ENCODE data around the gene OR2D2.
"Not testable (repeated sequence)": the region's sequence is repeated elsewhere in the genome, so short reads cannot be mapped to it uniquely, and the experiment has no call there.

Gene OR2D2

GRCh38 chr11:6876325-6876724 is 16.0 kb downstream of the OR2D2 start, which contains the start of gene OR10A4:
Gene OR10A4 (plus strand): TSS chr11:6876625. CDS start chr11:6876648, 23 bp downstream.
- DNase-seq: no peak

DNA sequence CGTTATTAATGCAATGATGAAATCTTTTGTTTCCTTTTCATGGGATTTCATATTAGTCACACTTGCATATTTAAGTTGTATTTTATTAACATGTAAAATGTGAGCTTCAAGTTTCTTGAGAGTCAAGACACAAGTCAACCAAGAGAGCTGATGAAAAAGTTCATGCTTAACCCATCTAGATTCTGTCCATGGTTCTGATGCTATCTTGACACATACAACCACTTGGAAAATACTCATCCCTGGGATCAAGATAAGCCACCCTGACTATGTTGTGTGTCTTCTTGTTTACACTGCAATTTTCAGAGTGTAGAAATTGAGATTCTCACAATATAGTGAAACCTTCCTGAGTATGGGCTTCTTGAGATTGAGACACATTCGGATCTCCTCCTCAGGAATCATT is 16.5 kb downstream of the OR2D2 start:
- DNase-seq: no peak

DNA sequence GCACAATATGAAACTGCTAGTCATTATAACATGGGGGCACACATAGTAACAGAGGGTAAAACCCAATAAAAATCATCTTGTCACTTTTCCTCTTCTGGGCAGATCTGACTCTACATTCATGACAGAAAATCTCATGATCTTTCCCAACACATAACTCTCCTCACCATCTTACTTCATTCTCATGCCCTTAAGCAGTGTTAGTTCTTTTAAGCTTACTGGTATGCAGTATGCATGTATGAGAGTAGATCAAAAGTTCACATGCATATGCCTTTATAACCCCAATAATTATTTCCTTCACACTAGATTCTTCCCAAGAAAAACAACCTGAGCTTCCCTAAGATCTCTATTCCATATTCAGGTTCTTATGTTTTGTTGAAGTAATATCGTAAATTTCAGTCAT is 21.0 kb downstream of the OR2D2 start:
- no peak for DNase-seq

DNA sequence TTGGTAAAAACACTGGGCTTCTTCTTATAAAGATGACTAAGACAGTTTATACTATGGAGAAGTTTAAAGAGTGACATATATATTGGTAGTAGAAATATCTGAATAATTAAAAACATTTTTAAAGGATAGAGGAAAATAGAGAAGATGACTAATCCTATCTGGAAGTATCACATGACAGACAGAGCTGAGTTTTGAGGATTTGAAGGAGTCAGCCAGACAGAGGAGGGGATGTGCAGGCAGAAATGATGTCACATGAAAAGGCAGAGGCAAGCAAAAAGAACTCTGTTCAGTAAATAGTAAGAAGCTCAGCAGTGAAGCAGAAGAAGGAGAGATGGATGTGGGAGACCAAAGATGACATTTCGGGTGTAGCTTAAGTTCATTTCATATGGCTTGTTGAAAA is 27.9 kb downstream of the OR2D2 start:
- no peak for DNase-seq

GRCh38 chr11:6862961-6863360 is 29.3 kb downstream of the OR2D2 start, which contains the start of gene OR10A2:
Gene OR10A2 (plus strand): TSS chr11:6863057. CDS start chr11:6869755, 6,698 bp downstream.
- DNase-seq: no peak

DNA sequence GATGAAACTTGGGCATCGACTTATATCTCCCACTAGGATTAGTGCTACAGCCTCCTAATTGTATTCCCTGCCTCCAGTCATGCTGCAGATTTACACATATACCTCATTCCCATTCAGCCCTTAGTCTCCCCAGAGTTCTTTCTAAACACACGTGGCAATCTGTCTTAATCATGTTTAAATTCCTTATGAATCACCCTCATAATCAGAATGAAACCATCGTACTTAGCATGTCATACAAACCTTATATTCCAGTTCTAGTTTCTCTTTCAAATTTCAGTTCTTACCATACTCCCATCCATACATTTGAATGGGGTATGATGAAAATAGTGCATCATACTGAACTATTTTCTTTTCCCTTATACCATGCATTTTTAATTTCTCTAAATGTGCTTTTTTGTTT is 35.4 kb downstream of the OR2D2 start:
- no peak for DNase-seq

DNA sequence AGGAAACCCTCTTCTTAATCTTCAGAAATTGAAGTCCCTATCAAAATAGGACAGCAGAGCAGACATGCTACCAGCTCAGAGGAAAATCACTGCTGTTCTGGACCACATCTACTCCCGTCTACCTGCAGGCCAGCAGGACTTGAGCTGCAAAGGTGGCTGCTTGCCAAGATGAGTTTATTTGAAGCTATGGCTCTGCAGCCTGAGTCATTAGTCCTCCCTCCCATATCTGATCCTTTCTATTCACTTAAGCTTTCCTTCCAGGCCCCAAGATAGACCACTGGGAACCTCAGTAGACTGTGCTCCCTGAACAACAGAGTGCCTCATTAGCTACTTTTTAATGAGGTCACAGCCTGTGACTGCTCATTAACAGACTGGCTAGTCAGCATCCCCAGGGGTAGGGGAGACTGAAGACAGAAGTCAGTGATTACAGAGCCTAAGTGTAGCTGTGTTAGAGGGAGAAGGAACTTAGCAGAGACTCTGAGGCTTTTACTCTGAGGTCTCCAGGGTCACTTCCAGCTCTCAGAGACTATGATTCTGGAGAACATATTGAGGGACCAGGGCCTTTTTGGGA is 36.2 kb downstream of the OR2D2 start:
- DNase-seq: no peak

- DNase-seq: not testable (repeated sequence)
Measured at GRCh38 chr11:6854801-6855200, 37.5 kb downstream of the OR2D2 start.

- no peak for DNase-seq
Measured at GRCh38 chr11:6850526-6850925, 41.8 kb downstream of the OR2D2 start.

DNA sequence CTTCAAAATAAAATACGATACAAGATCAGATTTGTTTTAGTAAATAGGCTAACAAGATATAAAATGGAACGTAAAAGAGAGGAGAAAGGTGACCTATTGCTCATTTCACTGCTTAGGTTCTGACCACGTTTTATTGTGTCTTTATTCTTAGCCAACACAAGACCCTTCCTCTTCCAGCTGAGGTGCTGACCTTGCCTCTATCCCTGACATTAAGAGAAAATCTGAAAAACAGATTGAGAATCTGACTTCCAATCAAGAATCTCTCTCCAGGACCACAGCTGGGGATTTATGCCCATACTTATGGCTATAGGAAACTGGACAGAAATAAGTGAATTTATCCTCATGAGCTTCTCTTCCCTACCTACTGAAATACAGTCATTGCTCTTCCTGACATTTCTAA is 46.9 kb downstream of the OR2D2 start, which contains the start of gene OR10A5:
Gene OR10A5 (plus strand): TSS at position 301 of the 400 bp plus-strand sequence. CDS start 0 bp downstream, at position 301.
- DNase-seq: no peak

GRCh38 chr11:6844356-6844755 is 47.9 kb downstream of the OR2D2 start:
- DNase-seq: no peak

DNA sequence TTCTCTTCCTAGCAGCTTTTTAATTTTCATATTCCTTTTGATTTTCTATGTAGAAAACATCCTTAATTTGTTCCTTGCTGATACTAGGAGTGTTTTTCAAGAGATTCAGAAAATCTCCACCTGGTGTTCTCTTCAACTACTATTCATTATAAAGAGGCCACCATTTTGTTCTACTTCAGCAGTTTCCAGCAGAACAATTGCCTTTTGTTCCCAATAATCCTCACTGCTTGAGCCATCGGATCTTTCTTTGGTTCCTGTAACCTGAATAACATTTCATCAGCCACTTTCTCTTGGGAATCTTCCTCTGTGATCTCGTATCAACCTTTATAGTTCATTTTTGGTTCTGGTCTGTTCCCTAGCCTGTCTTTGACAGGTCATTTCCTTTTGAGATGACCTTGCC is 48.6 kb downstream of the OR2D2 start:
- DNase-seq: no peak

- no peak for DNase-seq
Measured at GRCh38 chr11:6841694-6842093, 50.6 kb downstream of the OR2D2 start.
